Stimulated activated CD4-positive, alpha-beta T cell treated with anti-CD3 and anti-CD28 coated beads, Interleukin-1b, Interleukin-23, amount 100 ng/mL, for 4 hours (primary cell): Measurements from ENCODE around the gene TMEM87B.

ENCODE experiments used
- DNase-seq, 2 donors: peaks; one replicate each; pipeline ENCODE4 v3.0.0-alpha.2; 2020; ENCODE audit warnings: low read depth in 2 of 2

The TMEM87B gene

GRCh38 chr2:112054847-112055729, at the start of gene TMEM87B:
TSS of gene TMEM87B (plus strand) at chr2:112055269. CDS start at chr2:112055592, 323 bp downstream.
- peak; percentile 98 to 99 for DNase-seq

DNA sequence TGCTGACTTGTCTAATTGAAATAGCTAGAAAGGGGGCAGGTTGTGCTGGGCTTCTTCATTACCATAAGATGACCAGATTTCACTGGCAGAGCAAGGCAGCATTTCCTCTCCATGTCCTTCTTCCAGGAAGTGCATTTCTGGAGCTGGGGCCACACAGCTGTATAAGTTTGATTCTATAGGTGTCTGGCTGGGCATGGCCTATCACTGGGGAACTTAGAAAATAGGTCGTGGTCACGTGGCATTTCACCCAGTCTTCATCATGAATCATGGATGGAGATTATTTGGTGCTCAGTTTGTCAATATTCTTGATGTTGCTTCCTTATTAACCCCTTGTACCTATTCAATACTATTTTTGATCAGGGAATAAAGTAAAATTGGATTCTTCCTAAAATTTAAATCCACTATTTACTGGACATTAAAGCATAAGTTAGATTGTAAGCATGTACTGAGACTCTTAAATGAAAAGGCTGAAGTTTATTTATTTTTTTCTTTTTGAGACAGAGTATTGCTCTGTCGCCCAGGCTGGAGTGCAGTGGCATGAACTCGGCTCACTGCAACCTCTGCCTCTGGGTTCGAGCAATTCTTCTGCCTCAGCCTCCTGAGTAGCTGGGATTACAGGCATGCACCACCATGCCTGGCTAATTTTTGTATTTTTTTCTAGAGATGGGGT, 49.5 kb upstream of the TMEM87B start:
- no peak for DNase-seq

DNA sequence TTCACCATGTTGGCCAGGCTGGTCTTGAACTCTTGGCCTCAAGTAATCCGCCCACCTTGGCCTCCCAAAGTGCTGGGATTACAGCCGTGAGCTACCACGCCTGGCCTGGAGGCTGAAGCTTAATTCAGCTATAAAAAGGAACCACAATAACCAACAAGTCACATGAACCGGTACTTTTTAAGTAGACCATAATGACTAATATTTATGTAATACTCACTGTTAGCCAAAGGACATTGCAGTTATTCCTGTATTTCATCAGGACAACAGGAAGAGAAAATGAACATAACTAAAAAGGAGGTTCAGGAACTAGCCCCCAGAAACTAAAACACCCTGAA, 49.0 kb upstream of the TMEM87B start:
- DNase-seq: no peak

GRCh38 chr2:112007493-112007892, 47.6 kb upstream of the TMEM87B start:
- no peak for DNase-seq

DNA sequence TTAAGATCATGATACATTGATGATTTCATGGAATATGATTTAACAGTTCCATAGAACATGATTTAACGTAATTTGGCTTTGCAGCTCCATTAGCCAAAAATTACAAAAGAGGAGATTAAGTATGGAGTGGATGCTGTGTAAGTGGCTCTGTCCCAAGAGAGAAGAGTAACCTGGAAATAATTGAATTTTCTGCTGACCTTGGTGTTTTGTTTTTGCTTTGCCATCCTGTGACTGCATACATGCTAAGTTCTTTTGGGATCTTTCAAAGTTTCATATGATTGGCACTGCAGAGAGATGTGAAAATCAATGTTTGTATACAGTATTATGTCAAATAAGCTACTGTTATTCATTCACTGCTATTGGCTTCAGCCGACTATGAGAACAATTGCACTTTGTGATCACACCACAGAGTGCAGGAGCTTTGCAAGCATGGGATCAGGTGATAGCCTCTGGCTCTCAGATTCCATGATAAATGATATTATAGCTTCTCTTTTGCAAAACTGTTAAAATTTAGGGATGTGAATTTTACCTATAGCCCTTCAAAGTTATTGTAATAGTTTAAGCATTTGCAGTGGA, 46.1 kb upstream of the TMEM87B start:
- DNase-seq: no peak

DNA sequence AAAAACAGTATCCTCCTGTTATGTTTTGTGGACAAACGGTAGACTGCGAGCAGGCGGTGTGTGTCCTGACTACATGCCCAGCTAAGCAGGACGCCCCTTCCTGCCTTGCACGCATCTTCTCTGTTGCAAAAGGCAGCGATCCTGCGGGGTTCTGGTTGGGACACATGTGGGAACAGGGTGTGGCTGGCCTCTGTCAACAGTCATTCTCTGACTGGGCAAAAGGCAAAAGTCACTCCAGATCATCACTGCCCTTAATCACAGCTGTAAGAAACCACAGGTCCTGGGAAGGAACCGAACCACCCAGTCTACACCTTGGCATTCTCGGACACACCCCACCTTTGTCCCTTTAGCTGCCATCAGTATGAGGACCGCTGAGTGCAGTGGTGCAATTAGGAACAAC, 44.3 kb upstream of the TMEM87B start:
- no peak for DNase-seq

DNA sequence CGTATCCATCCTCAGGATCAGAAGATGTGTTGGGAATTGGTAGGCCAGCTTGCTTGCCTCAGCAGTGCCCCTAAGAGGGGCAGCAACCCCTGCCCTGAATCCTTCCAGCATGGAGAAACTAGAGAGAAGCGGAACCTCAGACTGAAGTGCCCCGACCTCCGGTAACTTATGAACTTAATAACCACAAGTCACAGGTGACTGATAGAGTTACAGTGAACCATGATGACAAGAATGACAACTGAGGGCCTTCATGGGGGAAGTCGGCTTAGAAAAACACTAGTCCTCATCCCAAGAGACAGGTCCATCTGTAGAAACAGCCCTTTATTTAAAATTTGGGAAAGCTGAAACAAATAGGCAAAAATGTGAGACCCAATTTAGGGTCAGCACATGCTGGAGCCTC, 42.5 kb upstream of the TMEM87B start:
- no peak for DNase-seq

GRCh38 chr2:112018846-112019245, 36.2 kb upstream of the TMEM87B start:
- no peak for DNase-seq

GRCh38 chr2:112019569-112019982, 35.5 kb upstream of the TMEM87B start:
- DNase-seq: no peak

DNA sequence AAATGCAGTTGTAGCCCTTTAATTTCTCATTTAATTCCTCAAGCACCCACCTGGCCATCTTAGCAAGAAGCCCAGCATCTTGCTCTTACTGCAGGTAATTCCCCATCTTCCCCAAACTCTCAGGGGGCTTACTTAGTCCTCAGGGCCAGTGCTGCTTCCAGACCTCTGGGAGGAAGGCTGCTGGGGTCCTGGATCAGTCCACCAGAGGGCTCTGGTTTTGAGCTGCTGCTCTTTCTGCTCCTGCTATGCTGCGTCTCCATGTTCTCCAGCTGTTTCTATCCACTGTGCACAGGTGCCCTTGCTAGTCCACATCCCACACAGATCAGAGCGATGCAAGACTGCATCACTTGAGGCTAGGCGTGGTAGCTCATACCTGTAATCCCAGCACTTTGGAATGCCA, 34.5 kb upstream of the TMEM87B start:
- no peak for DNase-seq

DNA sequence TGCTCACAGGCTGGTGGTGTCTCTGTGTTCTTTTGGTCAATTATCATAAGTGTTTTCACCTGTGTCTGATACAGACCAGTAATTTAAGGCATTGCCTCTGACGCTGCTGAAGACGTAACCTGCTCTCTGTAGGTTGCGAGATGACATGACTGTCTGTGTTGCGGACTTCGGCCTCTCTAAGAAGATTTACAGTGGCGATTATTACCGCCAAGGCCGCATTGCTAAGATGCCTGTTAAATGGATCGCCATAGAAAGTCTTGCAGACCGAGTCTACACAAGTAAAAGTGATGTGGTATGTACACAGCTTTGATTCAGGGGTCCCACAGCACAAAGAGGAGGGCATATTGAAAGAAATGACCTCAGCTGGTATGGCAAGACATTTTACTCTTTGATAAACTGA, 33.8 kb upstream of the TMEM87B start:
- DNase-seq: no peak

GRCh38 chr2:112021781-112022231, 33.3 kb upstream of the TMEM87B start:
- no peak for DNase-seq

DNA sequence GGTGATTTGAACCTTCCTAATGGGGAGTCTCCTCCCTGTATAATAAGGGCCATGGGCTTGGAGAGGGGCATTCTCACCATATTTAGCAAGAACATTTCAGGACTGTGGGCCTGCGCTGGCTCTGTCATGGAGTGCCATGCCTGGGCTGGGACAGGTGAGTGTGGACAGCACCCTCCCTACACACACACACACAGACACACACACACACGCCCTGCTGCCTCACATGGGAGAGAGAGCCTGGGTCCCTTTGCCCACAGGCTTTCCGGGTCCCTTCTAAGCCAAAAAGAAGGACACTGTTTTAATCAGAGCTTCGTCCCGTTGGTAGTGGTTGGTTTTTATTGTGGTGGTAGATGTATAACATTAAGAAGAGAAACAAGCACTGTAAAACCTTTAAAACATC, 31.4 kb upstream of the TMEM87B start:
- DNase-seq: no peak

GRCh38 chr2:112024231-112024630, 30.8 kb upstream of the TMEM87B start:
- no peak for DNase-seq

- DNase-seq: no peak
Measured at GRCh38 chr2:112024896-112025491, 30.1 kb upstream of the TMEM87B start.

DNA sequence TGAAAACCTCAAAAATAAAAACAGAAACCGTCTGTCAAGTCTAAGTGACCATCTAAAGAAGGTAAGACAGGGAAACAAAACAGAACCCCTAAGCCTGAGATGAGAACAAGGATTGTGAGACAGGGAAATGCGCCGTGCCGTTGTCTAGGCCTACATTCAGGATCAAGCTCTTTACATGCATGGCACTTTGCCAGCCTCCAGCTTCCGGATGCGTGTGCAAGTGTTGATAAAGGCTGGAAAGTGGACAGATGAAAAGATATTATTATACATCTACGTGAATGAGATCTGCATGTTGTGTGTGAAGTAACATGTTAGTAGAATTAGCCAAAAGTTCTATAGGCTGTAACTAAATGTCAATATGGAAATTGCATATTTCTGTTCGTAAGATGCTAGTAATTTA, 28.6 kb upstream of the TMEM87B start:
- no peak for DNase-seq

GRCh38 chr2:112027767-112028166, 27.3 kb upstream of the TMEM87B start:
- no peak for DNase-seq

- DNase-seq: no peak
Measured at GRCh38 chr2:112029164-112029563, 25.9 kb upstream of the TMEM87B start.

DNA sequence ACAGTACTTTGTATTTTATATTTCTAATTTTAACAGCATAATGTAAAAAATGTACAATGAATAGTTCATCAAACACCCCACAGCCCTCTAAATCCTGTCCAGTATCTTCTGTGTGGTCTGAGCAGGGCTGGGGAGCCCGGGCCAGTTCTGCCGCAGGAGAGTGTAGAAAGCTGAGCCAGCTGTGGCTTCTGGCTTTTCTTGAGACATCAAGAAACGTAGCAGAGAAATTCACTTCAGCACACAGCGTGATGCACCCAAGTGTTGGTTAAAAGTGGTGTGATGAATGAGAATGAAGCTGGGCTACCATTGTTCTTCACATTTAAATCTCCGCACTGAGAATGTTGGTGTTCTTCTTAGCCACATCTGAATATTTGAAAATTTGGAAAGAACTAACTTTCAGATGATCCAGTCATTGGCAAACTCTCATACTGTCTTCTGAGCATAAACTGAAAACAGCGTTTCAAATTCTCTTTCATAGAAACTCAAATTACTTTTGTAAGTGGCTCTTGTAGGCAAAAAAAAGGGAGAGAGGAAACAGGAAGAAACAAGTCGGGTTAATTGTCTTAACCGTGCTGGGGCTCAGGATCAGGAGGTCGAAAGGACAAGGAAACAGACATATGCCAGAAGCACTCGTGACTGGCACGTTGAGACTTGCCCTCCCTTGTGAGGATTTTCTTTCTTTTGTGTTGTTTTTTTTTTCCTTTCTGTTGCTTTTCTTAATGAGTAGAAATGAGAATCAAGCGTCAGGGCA, 23.4 kb upstream of the TMEM87B start:
- DNase-seq: no peak

GRCh38 chr2:112032224-112032586, 22.9 kb upstream of the TMEM87B start:
- DNase-seq: no peak

- no peak for DNase-seq
Measured at GRCh38 chr2:112032689-112033465, 22.2 kb upstream of the TMEM87B start.
